GM19455 (cell line): ENCODE results near the gene PRKG1.

Experiments
- ATAC-seq: cut with Tn5 transposase; IDR thresholded peaks from one replicate; pipeline ENCODE4 v1.9.1; 2021; ENCODE audit not compliant: unreplicated experiment

PRKG1 gene

GRCh38 chr10:51629934-51630639 lies 555.8 kb downstream of the PRKG1 start:
- no peak for ATAC-seq

- no peak for ATAC-seq
These were observed 556.3 kb downstream of the PRKG1 start for GRCh38 chr10:51630640-51631005.

- no peak for ATAC-seq
These were observed 561.1 kb downstream of the PRKG1 start for GRCh38 chr10:51635436-51635835.

GRCh38 chr10:51638211-51638610 lies 563.9 kb downstream of the PRKG1 start:
- no peak for ATAC-seq

- ATAC-seq, result no peak
These were observed 564.5 kb downstream of the PRKG1 start for GRCh38 chr10:51638737-51639136.

- ATAC-seq, result no peak
These were observed 566.0 kb downstream of the PRKG1 start for GRCh38 chr10:51640120-51640819.

GRCh38 chr10:51642581-51642980 lies 568.3 kb downstream of the PRKG1 start:
- no peak for ATAC-seq

GRCh38 chr10:51643734-51644133 lies 569.4 kb downstream of the PRKG1 start:
- ATAC-seq, result no peak

- no peak for ATAC-seq
These were observed 574.8 kb downstream of the PRKG1 start for GRCh38 chr10:51649064-51649463.

- ATAC-seq, result no peak
These were observed 576.8 kb downstream of the PRKG1 start for GRCh38 chr10:51651063-51651462.

- no peak for ATAC-seq
These were observed 578.7 kb downstream of the PRKG1 start for GRCh38 chr10:51653025-51653424.

GRCh38 chr10:51654918-51655317 lies 580.6 kb downstream of the PRKG1 start:
- ATAC-seq, result no peak

- no peak for ATAC-seq
These were observed 582.2 kb downstream of the PRKG1 start for GRCh38 chr10:51656503-51656902.

- no peak for ATAC-seq
These were observed 583.7 kb downstream of the PRKG1 start for GRCh38 chr10:51658000-51658399.

- ATAC-seq, result no peak
These were observed 585.1 kb downstream of the PRKG1 start for GRCh38 chr10:51659344-51659743.

- ATAC-seq, result no peak
These were observed 588.8 kb downstream of the PRKG1 start for GRCh38 chr10:51663086-51663485.

GRCh38 chr10:51666456-51666855 lies 592.2 kb downstream of the PRKG1 start:
- ATAC-seq, result no peak

- ATAC-seq, result no peak
These were observed 593.5 kb downstream of the PRKG1 start for GRCh38 chr10:51667678-51668335.

GRCh38 chr10:51668336-51668689 lies 594.0 kb downstream of the PRKG1 start:
- no peak for ATAC-seq

GRCh38 chr10:51669041-51669440 lies 594.8 kb downstream of the PRKG1 start:
- no peak for ATAC-seq

- no peak for ATAC-seq
These were observed 597.8 kb downstream of the PRKG1 start for GRCh38 chr10:51672039-51672535.

- ATAC-seq, result no peak
These were observed 600.8 kb downstream of the PRKG1 start for GRCh38 chr10:51675088-51675487.
